ENCODE measurements around the gene SUPT4H1. TPM values are rescaled to one million over a fixed set of nuclear protein-coding genes. Genes with fewer than 3 reads are reported as not detected.
A peak's percentile ranks its signal among the peaks of the same experiment; 100 is the strongest.

SUPT4H1 gene
- total RNA-seq, 2 donors from 2014 or later = 117 to 147 TPM

- ATAC-seq (replicated peaks) = no peak
- Mint-ChIP-seq H3K9me3 (no peaks in the 10 kb centered on the region), H3K36me3 (ENCODE audit: low read depth) (peaks cover 57% of the 10 kb centered on the region), H3K4me1 (no peaks in the 10 kb centered on the region), H3K27me3 (no peaks in the 10 kb centered on the region), H3K4me3 (no peak overlapping the region), H3K27ac (no peak overlapping the region)
These were observed 41.2 kb downstream of the SUPT4H1 start for GRCh38 chr17:58310511-58311428.

- Mint-ChIP-seq H3K36me3 (ENCODE audit: low read depth) (peaks cover 49% of the 10 kb centered on the region), H3K27me3 (no peaks in the 10 kb centered on the region), H3K9me3 (no peaks in the 10 kb centered on the region), H3K4me1 (no peaks in the 10 kb centered on the region), H3K27ac (peak overlapping the region; percentile 69), H3K4me3 (no peak overlapping the region)
- no peak for ATAC-seq (replicated peaks)
These were observed 42.1 kb downstream of the SUPT4H1 start for GRCh38 chr17:58309918-58310259.

GRCh38 chr17:58308985-58309917, 42.8 kb downstream of the SUPT4H1 start:
- no peaks in the 10 kb centered on the region for H3K4me1 Mint-ChIP-seq
- H3K9me3 Mint-ChIP-seq = no peaks in the 10 kb centered on the region
- H3K4me3 Mint-ChIP-seq = no peak overlapping the region
- H3K27ac Mint-ChIP-seq = peak overlapping the region; percentile 69
- no peak for ATAC-seq (replicated peaks)
- H3K36me3 Mint-ChIP-seq (ENCODE audit: low read depth) = peaks cover 42% of the 10 kb centered on the region
- H3K27me3 Mint-ChIP-seq = no peaks in the 10 kb centered on the region

GRCh38 chr17:58308173-58308984, 43.6 kb downstream of the SUPT4H1 start:
- Mint-ChIP-seq H3K4me3 (no peak overlapping the region), H3K27me3 (no peaks in the 10 kb centered on the region), H3K9me3 (no peaks in the 10 kb centered on the region), H3K36me3 (ENCODE audit: low read depth) (peaks cover 34% of the 10 kb centered on the region), H3K27ac (no peak overlapping the region), H3K4me1 (no peaks in the 10 kb centered on the region)
- ATAC-seq (replicated peaks) = no peak

DNA sequence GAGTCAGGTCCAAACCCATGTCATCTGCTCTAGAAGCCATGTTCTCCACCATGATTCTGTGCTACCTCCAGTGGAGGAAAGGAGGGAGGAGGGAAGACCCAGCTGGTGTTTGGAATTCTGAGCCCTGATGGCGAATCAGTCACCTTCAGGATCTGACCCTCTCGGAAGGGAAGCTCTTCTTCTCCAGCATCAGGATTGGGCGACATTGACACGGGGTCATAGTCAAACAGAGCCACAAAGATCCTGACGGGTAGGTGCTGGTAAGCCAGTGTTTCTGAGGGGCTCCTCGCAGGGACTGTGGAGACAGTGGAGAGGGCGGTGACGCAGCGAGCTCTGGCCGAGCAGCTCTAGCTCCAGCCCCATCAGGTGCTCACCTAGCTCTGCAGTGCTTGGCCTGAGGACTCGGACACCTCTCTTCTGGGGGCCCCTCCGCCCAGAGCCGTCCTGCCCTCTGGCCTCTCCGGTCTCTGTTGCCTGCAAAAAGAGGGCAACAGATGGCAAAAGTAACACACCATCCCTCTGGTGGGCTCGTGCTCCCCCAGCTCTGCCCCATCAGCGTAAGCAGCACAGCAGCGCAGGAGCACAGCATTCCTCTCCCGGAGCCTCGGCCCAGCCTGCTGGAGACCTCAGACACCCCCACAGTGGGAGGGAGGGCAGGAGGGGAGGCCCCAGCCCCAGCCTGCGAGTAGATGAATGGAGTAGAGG, 44.4 kb downstream of the SUPT4H1 start:
- Mint-ChIP-seq H3K27ac (no peak overlapping the region), H3K27me3 (no peaks in the 10 kb centered on the region), H3K36me3 (ENCODE audit: low read depth) (peaks cover 27% of the 10 kb centered on the region), H3K9me3 (no peaks in the 10 kb centered on the region), H3K4me1 (no peaks in the 10 kb centered on the region), H3K4me3 (no peak overlapping the region)
- ATAC-seq (replicated peaks) = no peak

DNA sequence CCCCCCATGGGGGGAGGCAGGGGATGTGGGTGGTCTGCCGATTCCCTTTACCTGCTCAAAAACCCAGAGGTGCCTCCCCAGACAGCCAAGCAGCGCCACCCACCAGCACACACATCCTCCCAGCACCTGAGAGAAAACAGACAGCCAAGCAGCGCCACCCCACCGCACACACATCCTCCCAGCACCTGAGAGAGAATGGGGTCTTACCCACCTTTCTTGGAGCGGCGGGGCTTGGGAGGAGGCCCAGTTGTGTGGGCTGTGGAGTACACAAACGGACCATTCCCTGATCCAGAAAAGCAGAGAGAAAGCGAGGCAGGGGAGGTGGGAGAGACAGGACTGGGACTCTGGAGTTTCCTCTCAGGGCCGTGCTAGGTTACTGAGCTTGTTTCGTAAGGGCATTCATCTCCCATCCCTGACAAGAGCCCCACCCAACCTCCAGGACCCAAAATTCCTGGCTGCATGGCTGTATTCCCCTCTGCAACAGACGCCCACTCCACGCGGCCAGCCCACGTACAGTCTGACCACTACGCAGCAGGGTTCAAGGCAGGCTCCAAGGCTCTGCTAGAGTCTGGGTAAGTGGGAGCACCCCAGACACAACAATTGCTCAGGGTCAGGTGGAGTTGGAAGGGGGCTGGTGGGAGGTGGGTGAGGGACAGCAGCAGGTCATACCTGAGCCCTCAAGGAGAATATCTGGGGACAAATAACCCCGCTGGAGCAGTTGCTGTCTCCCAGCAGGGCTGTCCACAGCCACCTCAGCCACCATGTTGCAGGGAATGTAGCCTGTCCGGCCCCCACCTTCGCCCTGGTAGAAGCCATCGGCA, 45.7 kb downstream of the SUPT4H1 start:
- Mint-ChIP-seq H3K4me3 (no peak overlapping the region), H3K27ac (no peak overlapping the region)

GRCh38 chr17:58305626-58306025, 46.4 kb downstream of the SUPT4H1 start:
- no peak overlapping the region for H3K4me3 Mint-ChIP-seq
- H3K27me3 Mint-ChIP-seq = no peaks in the 10 kb centered on the region
- no peak overlapping the region for H3K27ac Mint-ChIP-seq
- peaks cover 22% of the 10 kb centered on the region for H3K36me3 Mint-ChIP-seq (ENCODE audit: low read depth)
- no peak for ATAC-seq (replicated peaks)
- H3K4me1 Mint-ChIP-seq = no peaks in the 10 kb centered on the region
- H3K9me3 Mint-ChIP-seq = no peaks in the 10 kb centered on the region

More for the DNA sequence above, 45.7 kb downstream of the SUPT4H1 start:
- ATAC-seq (replicated peaks) = no peak
- Mint-ChIP-seq H3K9me3 (no peaks in the 10 kb centered on the region), H3K27me3 (no peaks in the 10 kb centered on the region), H3K4me1 (no peaks in the 10 kb centered on the region), H3K36me3 (ENCODE audit: low read depth) (peaks cover 22% of the 10 kb centered on the region)

DNA sequence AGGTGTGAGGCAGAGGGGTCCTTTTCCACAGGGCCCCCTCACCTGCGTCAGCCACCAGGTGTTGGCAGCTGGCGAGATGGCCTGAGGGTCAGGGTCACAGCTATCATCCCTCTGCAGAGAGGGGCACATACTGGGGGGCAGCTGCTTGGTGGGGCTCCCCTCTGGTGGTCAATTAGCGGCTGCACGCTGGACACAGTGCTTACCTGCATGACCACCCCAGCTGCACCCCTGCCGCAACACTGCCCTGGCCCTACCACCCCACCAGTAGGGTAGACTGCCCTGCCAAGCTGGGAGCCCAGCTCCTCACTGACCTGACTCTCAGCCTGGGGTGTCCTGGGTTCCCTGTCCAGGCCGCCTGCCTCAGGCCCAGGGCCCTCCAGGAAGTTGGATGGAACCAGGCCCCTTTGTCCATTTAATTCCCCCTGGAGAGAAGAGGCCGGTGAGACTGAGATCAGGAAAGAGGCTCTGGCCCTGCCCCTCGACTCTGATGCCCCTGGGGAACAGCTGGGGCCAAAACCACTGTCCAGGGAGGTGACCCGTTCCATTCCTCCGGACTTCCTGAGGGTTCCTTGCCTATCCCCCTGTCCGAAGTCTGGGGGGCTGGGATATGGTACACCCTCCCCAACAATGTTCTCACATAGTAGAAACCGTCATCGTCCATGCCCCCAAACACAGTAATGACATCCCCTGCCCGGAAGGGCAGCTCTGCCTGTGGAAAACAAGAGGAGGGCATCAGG, 47.1 kb downstream of the SUPT4H1 start:
- Mint-ChIP-seq H3K36me3 (ENCODE audit: low read depth) (peaks cover 19% of the 10 kb centered on the region), H3K27me3 (no peaks in the 10 kb centered on the region), H3K4me1 (no peaks in the 10 kb centered on the region), H3K4me3 (no peak overlapping the region), H3K27ac (no peak overlapping the region), H3K9me3 (no peaks in the 10 kb centered on the region)
- no peak for ATAC-seq (replicated peaks)

- peaks cover 13% of the 10 kb centered on the region for H3K36me3 Mint-ChIP-seq (ENCODE audit: low read depth)
- no peak overlapping the region for H3K4me3 Mint-ChIP-seq
- no peaks in the 10 kb centered on the region for H3K27me3 Mint-ChIP-seq
- H3K9me3 Mint-ChIP-seq = no peaks in the 10 kb centered on the region
- H3K27ac Mint-ChIP-seq = no peak overlapping the region
- peak; percentile 86 for ATAC-seq (replicated peaks)
- H3K4me1 Mint-ChIP-seq = no peaks in the 10 kb centered on the region
These were observed 47.8 kb downstream of the SUPT4H1 start for GRCh38 chr17:58303971-58304749.

GRCh38 chr17:58302919-58303585, 48.9 kb downstream of the SUPT4H1 start:
- peaks cover 10% of the 10 kb centered on the region for H3K36me3 Mint-ChIP-seq (ENCODE audit: low read depth)
- ATAC-seq (replicated peaks) = no peak

DNA sequence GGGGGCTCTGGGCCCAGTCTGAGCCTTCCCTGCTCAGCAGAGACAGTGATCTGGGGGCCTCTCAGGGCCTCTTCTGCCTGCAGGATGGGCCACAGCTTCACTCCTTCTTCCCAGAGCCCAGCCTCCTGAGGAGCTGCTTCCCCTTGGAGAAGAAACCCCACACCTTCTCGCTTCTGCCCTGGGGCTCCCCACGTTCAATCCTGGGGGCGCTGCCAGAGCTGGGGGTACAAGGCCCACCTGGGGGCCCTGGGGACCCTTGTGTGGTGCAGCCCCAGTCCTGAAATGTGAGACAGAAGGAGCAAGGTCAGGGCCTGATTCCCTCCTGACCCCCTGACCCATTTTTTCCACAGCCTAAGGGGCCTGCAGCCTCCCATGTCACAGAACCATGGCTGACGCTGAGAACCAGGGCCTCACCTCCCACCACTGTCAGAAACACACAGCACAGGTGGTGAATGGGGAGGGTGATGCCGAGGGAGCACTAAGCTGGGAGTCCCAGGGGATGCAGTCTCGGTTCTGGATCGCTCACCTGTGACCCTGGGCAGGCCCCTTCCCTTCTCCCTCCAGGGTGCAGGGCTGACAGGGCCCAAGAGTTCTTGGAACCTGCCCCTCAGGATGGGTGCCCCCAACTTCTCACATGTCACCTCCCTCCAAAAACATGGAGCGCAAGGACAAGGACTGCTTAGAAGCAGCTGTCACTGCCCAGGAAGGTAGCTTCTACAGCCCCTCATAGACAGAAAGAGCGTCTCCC, 49.7 kb downstream of the SUPT4H1 start:
- Mint-ChIP-seq H3K27ac (no peak overlapping the region), H3K36me3 (ENCODE audit: low read depth) (peaks cover 8% of the 10 kb centered on the region), H3K27me3 (no peaks in the 10 kb centered on the region), H3K4me1 (no peaks in the 10 kb centered on the region), H3K4me3 (no peak overlapping the region), H3K9me3 (no peaks in the 10 kb centered on the region)
- ATAC-seq (replicated peaks) = no peak

More at GRCh38 chr17:58302919-58303585, 48.9 kb downstream of the SUPT4H1 start:
- no peak overlapping the region for H3K27ac Mint-ChIP-seq
- no peaks in the 10 kb centered on the region for H3K9me3 Mint-ChIP-seq
- H3K4me1 Mint-ChIP-seq = no peaks in the 10 kb centered on the region
- H3K4me3 Mint-ChIP-seq = no peak overlapping the region
- H3K27me3 Mint-ChIP-seq = no peaks in the 10 kb centered on the region

All from activated T-helper 17 cell treated with anti-CD3 and anti-CD28 coated beads, Interleukin-2, amount 50 U/mL, for 72 hours (primary cell).